Left lobe of liver (tissue), 2 donors: ENCODE results near the gene CEACAM21. TPM values are rescaled to one million over a fixed set of nuclear protein-coding genes. Genes with fewer than 3 reads are reported as not detected.

Experiments
- ATAC-seq: fragments of 200-7000 bp; cut with Tn5 transposase; one replicate; pipeline ENCODE4 v1.9.1; 2020; ENCODE audit warnings: mild to moderate bottlenecking, moderate library complexity
- DNase-seq: peaks from one replicate; pipeline ENCODE4 v3.0.0-alpha.2; 2020; ENCODE audit warnings: low spot score
- total RNA-seq: library from RNA; stranded (reverse); gene quantifications from one replicate; pipeline ENCODE4 v1.2.1, GENCODE V29; 2021
- donor health status: DM: no; HTN: no; CAD: no; lungs with moderate emphysema.
- donor health status: DM: no; HTN: yes; CAD: no.

The CEACAM21 gene
- total RNA-seq, 1 donor from 2014 or later, result 0.40 TPM

- DNase-seq, result no peak
- no peak for ATAC-seq
Measured at GRCh38 chr19:41584260-41584810, 8.4 kb downstream of the CEACAM21 start.

GRCh38 chr19:41584931-41585330 is 9.0 kb downstream of the CEACAM21 start:
- no peak for ATAC-seq

GRCh38 chr19:41586064-41586463 is 10.1 kb downstream of the CEACAM21 start:
- no peak for ATAC-seq
- no peak for DNase-seq

More at GRCh38 chr19:41584931-41585330, 9.0 kb downstream of the CEACAM21 start:
- no peak for DNase-seq

- DNase-seq (no peak), ATAC-seq (no peak)
Measured at GRCh38 chr19:41587101-41587837, 11.3 kb downstream of the CEACAM21 start.

GRCh38 chr19:41587838-41588210 is 11.9 kb downstream of the CEACAM21 start:
- no peak for ATAC-seq
- no peak for DNase-seq

GRCh38 chr19:41588497-41589209 is 12.7 kb downstream of the CEACAM21 start:
- DNase-seq (no peak), ATAC-seq (peak; percentile 56)

GRCh38 chr19:41589371-41589770 is 13.4 kb downstream of the CEACAM21 start:
- DNase-seq (no peak), ATAC-seq (no peak)

- DNase-seq, result no peak
- no peak for ATAC-seq
Measured at GRCh38 chr19:41590936-41591335, 15.0 kb downstream of the CEACAM21 start.

- peak; percentile 40 for DNase-seq
- no peak for ATAC-seq
Measured at GRCh38 chr19:41591951-41592562, 16.1 kb downstream of the CEACAM21 start.

- ATAC-seq, result peak; percentile 93
- peak; percentile 55 for DNase-seq
Measured at GRCh38 chr19:41595258-41595889, 19.4 kb downstream of the CEACAM21 start.

GRCh38 chr19:41595890-41596280 is 19.9 kb downstream of the CEACAM21 start:
- ATAC-seq (no peak), DNase-seq (peak; percentile 33)

- DNase-seq, result peak; percentile 63
- peak; percentile 88 for ATAC-seq
Measured at GRCh38 chr19:41597600-41598041, 21.7 kb downstream of the CEACAM21 start.

GRCh38 chr19:41599175-41599966 is 23.4 kb downstream of the CEACAM21 start:
- peak; percentile 7 for DNase-seq
- ATAC-seq, result no peak

- DNase-seq (peak; percentile 33), ATAC-seq (no peak)
Measured at GRCh38 chr19:41601771-41602170, 25.8 kb downstream of the CEACAM21 start.

GRCh38 chr19:41604831-41605230 is 28.9 kb downstream of the CEACAM21 start:
- ATAC-seq, result no peak
- DNase-seq, result peak; percentile 18

GRCh38 chr19:41606215-41606837 is 30.4 kb downstream of the CEACAM21 start:
- no peak for ATAC-seq
- DNase-seq, result peak; percentile 30

GRCh38 chr19:41607668-41608067 is 31.7 kb downstream of the CEACAM21 start:
- ATAC-seq (no peak), DNase-seq (no peak)

- DNase-seq (no peak), ATAC-seq (no peak)
Measured at GRCh38 chr19:41610789-41611188, 34.8 kb downstream of the CEACAM21 start.

GRCh38 chr19:41612483-41612882 is 36.5 kb downstream of the CEACAM21 start:
- no peak for DNase-seq
- no peak for ATAC-seq

GRCh38 chr19:41615207-41615606 is 39.2 kb downstream of the CEACAM21 start:
- ATAC-seq (no peak), DNase-seq (no peak)
